ENCODE measurements around the gene VEGFA.

- TF ChIP-seq, protein P1, sequence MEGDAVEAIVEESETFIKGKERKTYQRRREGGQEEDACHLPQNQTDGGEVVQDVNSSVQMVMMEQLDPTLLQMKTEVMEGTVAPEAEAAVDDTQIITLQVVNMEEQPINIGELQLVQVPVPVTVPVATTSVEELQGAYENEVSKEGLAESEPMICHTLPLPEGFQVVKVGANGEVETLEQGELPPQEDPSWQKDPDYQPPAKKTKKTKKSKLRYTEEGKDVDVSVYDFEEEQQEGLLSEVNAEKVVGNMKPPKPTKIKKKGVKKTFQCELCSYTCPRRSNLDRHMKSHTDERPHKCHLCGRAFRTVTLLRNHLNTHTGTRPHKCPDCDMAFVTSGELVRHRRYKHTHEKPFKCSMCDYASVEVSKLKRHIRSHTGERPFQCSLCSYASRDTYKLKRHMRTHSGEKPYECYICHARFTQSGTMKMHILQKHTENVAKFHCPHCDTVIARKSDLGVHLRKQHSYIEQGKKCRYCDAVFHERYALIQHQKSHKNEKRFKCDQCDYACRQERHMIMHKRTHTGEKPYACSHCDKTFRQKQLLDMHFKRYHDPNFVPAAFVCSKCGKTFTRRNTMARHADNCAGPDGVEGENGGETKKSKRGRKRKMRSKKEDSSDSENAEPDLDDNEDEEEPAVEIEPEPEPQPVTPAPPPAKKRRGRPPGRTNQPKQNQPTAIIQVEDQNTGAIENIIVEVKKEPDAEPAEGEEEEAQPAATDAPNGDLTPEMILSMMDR (IDR thresholded peaks at IDR 0.05): no peak
- no peak for TF ChIP-seq POLR2A (IDR thresholded peaks at IDR 0.05)
These were observed 29.6 kb upstream of the VEGFA start for GRCh38 chr6:43740321-43740960.

All from lower leg skin (tissue), 3 donors.